AG04450 (cell line): ENCODE measurements around the gene CEP41. TPM values are rescaled to one million over a fixed set of nuclear protein-coding genes. Genes with fewer than 3 reads are reported as not detected.
A peak's percentile ranks its signal among the peaks of the same experiment; 100 is the strongest.

ENCODE experiments used
- CTCF ChIA-PET: fragments of 300-600, 350-600 bp; formaldehyde crosslinking; extraction: SDS; loops from one replicate; lab custom pipeline; 2022; ENCODE audit warnings: antibody characterized with exemption, inconsistent platforms; lab: Charles Lee
- POLR2A ChIA-PET: fragments of 350-600 bp; formaldehyde crosslinking; extraction: SDS; loops from one replicate; lab custom pipeline; 2021; ENCODE audit warnings: antibody characterized with exemption, inconsistent platforms; lab: Yijun Ruan, JAX
- DNase-seq: peaks from one replicate; pipeline ENCODE4 v3.0.0-alpha.2; 2011; ENCODE audit warnings: low read depth, low spot score
- H3K27ac ChIP-seq: one replicate; pipeline ENCODE4 v1.5.1; 2012; ENCODE audit warnings: low read depth, low read length, control low read depth
- H3K27me3 ChIP-seq: one replicate; pipeline ENCODE4 v1.6.0; 2012; ENCODE audit warnings: low read length; ENCODE audit not compliant: control insufficient read depth, insufficient read depth
- H3K4me3 ChIP-seq: 2 replicates; pipeline ENCODE4 v1.5.1; 2011; ENCODE audit warnings: mild to moderate bottlenecking, low read depth, low read length, control low read depth
- H3K9me3 ChIP-seq: 2 replicates; pipeline ENCODE4 v1.5.1; 2012; ENCODE audit warnings: low read length; ENCODE audit not compliant: control insufficient read depth, insufficient read depth
- CTCF ChIP-seq: IDR thresholded peaks from 2 replicates; pipeline ENCODE4 v1.5.1; 2011; ENCODE audit warnings: low read depth, low read length, control low read depth, inconsistent platforms
- polyA plus RNA-seq: library from polyadenylated mRNA; depleted of rRNA; stranded (reverse); fragments of >200 nt; gene quantifications from 2 replicates; pipeline ENCODE4 v1.2.3, GENCODE V29; 2011

The CEP41 gene
- polyA plus RNA-seq, 1 experiment: 26.4 TPM

- Histone ChIP-seq H3K27me3 (no peaks in the 10 kb centered on the region), H3K4me3 (no peak overlapping the region), H3K27ac (no peak overlapping the region), H3K9me3 (peaks cover 19% of the 10 kb centered on the region; the same call in 1 of the 2 replicates)
- no peak for TF ChIP-seq CTCF
- no peak for DNase-seq
- ChIA-PET CTCF (interaction anchor here (0.6 to 1.7 kb wide), 7 partner anchors 8 to 672 kb away, joined by 3 to 6 read pairs (median 3); partner anchors contain the start of gene TMEM209), POLR2A (interaction anchor here (0.7 kb wide), 1 partner anchor 77 kb away, joined by 5 read pairs; no protein-coding TSS in a partner anchor)
These were observed 46.2 kb upstream of the CEP41 start for GRCh38 chr7:130486954-130487436.

- TF ChIP-seq CTCF: peak; percentile 59
- H3K27me3 ChIP-seq: no peaks in the 10 kb centered on the region
- peaks cover 13% of the 10 kb centered on the region; the same call in 1 of the 2 replicates for H3K9me3 ChIP-seq
- DNase-seq: no peak
- CTCF ChIA-PET: interaction anchor here (1.3 to 1.7 kb wide), 3 partner anchors 9 to 281 kb away, joined by 3 to 6 read pairs (median 4); partner anchors contain the start of gene TMEM209
- POLR2A ChIA-PET: no interaction called here
- H3K4me3 ChIP-seq: peak overlapping the region; percentile 38
- no peak overlapping the region for H3K27ac ChIP-seq
These were observed 45.5 kb upstream of the CEP41 start for GRCh38 chr7:130486114-130486953.

DNA sequence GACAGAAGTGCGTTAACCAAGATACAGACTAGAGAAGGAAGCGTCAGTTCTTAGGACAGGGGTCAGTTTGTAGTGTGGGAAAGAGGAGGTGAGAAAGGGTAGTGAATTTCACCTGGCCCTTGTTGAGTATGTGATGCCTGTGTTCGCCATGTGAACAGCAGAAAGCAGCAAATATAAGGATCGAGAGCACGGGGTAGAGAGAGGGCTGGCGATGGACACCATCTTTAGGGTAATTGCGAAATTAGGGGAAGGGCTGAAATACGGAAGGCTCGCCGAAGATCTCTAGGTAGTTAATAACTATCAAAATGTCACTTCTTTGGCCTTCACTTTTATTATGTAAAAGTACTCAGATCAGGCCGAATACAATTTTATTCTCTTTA is 44.9 kb upstream of the CEP41 start:
- Histone ChIP-seq H3K27me3 (no peaks in the 10 kb centered on the region), H3K9me3 (peaks cover 7% of the 10 kb centered on the region; the same call in 1 of the 2 replicates), H3K27ac (no peak overlapping the region), H3K4me3 (no peak overlapping the region)
- ChIA-PET POLR2A (no interaction called here), CTCF (no interaction called here)
- TF ChIP-seq CTCF: no peak
- no peak for DNase-seq

DNA sequence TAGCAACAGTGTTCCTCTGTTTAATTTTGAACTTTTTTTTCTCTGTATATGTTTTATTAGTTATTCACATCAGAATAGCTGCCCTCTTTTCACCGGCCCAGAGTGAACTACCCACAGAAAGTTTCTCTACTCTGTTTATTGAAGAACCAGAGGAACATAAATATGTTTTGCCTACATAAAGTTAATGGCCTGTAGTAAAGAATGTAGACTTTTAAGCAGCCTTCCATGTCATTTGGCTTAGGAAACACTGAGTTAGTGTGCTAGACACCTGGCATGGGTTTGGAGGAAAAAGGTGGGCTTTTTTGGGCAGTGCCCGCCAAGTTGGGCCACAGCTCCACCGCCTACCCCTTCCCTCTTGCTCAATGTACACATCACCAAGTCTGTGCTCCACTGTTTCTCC is 42.2 kb upstream of the CEP41 start:
- Histone ChIP-seq H3K9me3 (peaks cover 5% of the 10 kb centered on the region; the same call in 1 of the 2 replicates), H3K27me3 (no peaks in the 10 kb centered on the region), H3K27ac (no peak overlapping the region), H3K4me3 (no peak overlapping the region)
- no peak for TF ChIP-seq CTCF
- CTCF ChIA-PET: no interaction called here
- no peak for DNase-seq
- POLR2A ChIA-PET: no interaction called here

DNA sequence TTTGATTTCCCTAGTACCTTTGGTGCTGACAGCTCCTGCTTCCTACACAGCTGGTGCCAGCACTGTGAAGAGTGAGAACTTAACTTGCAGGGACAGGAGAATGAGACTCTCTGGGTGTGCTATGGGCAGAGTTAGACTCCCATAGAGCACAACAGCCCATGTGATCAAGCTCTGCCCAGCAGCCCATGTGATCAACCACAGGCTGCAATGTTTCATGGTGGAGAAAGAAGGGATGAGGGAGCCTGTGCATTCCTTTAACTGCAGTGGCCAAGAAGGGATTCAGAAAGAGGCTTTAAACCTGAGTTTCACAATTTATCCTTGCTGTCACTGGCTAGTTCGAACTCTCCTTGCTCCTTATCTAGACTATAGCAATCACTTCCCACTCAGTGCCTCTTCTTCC is 41.1 kb upstream of the CEP41 start:
- Histone ChIP-seq H3K27me3 (no peaks in the 10 kb centered on the region), H3K27ac (no peak overlapping the region), H3K4me3 (no peak overlapping the region), H3K9me3 (peaks cover 5% of the 10 kb centered on the region; the same call in 1 of the 2 replicates)
- no peak for TF ChIP-seq CTCF
- CTCF ChIA-PET: no interaction called here
- POLR2A ChIA-PET: no interaction called here
- DNase-seq: no peak
